Astrocyte (in vitro differentiated cells and primary cell): ENCODE results near the gene DDX59. TPM values are rescaled to one million over a fixed set of nuclear protein-coding genes. Genes with fewer than 3 reads are reported as not detected.

Experiments
- DNase-seq: peaks from one replicate; pipeline ENCODE4 v3.0.0-alpha.2; 2010; ENCODE audit warnings: low read depth
- FAIRE-seq: peaks from 2 replicates; lab custom pipeline; 2011; peaks lifted over from hg19 to GRCh38; lab: Jason Lieb, UNC
- H2AFZ ChIP-seq: 2 replicates; pipeline ENCODE4 v1.6.0; 2012; ENCODE audit warnings: low read depth, low read length, inconsistent platforms
- H3K27ac ChIP-seq: 2 replicates; pipeline ENCODE4 v1.5.1; 2011; ENCODE audit warnings: low read depth, low read length, inconsistent platforms
- H3K27me3 ChIP-seq: 2 replicates; pipeline ENCODE4 v1.6.0; 2011; ENCODE audit warnings: low read length, inconsistent platforms; ENCODE audit not compliant: insufficient read depth
- H3K36me3 ChIP-seq: 2 replicates; pipeline ENCODE4 v1.5.1; 2011; ENCODE audit warnings: low read length, inconsistent platforms; ENCODE audit not compliant: insufficient read depth
- H3K4me1 ChIP-seq: 2 replicates; pipeline ENCODE4 v1.5.1; 2011; ENCODE audit warnings: low read length, inconsistent platforms; ENCODE audit not compliant: insufficient read depth
- H3K4me2 ChIP-seq: 2 replicates; pipeline ENCODE4 v1.6.0; 2012; ENCODE audit warnings: low read length, inconsistent platforms
- H3K4me3 ChIP-seq: 2 replicates; pipeline ENCODE4 v1.5.1; 2011; ENCODE audit warnings: low read depth, mild to moderate bottlenecking, low read length, inconsistent platforms; ENCODE audit not compliant: insufficient read depth
- H3K79me2 ChIP-seq: 2 replicates; pipeline ENCODE4 v1.6.0; 2012; ENCODE audit warnings: mild to moderate bottlenecking, low read length, inconsistent platforms; ENCODE audit not compliant: insufficient read depth
- H3K9ac ChIP-seq: 2 replicates; pipeline ENCODE4 v1.6.0; 2012; ENCODE audit warnings: mild to moderate bottlenecking, low read length, inconsistent platforms
- H3K9me3 ChIP-seq: 2 replicates; pipeline ENCODE4 v1.5.1; 2012; ENCODE audit warnings: low read depth, mild to moderate bottlenecking, low read length, inconsistent platforms; ENCODE audit not compliant: insufficient read depth
- H4K20me1 ChIP-seq: 2 replicates; pipeline ENCODE4 v1.6.0; 2012; ENCODE audit warnings: low read length, inconsistent platforms; ENCODE audit not compliant: insufficient read depth
- H3K27ac Mint-ChIP-seq: one replicate; pipeline ENCODE4 v1.8.0; 2021; ENCODE audit warnings: mild to moderate bottlenecking, mixed read lengths; ENCODE audit not compliant: unreplicated experiment
- H3K27me3 Mint-ChIP-seq: one replicate; pipeline ENCODE4 v1.8.0; 2021; ENCODE audit warnings: low read depth, mixed read lengths; ENCODE audit not compliant: unreplicated experiment
- H3K36me3 Mint-ChIP-seq: one replicate; pipeline ENCODE4 v1.8.0; 2021; ENCODE audit warnings: low read depth, mixed read lengths; ENCODE audit not compliant: unreplicated experiment
- H3K4me1 Mint-ChIP-seq: one replicate; pipeline ENCODE4 v1.8.0; 2021; ENCODE audit warnings: low read depth, mixed read lengths; ENCODE audit not compliant: unreplicated experiment
- H3K4me3 Mint-ChIP-seq: one replicate; pipeline ENCODE4 v1.8.0; 2021; ENCODE audit warnings: mild to moderate bottlenecking, moderate library complexity, mixed read lengths; ENCODE audit not compliant: unreplicated experiment
- H3K9me3 Mint-ChIP-seq: one replicate; pipeline ENCODE4 v1.8.0; 2021; ENCODE audit warnings: mild to moderate bottlenecking, mixed read lengths; ENCODE audit not compliant: unreplicated experiment
- EZH2 ChIP-seq: IDR thresholded peaks from 2 replicates; pipeline ENCODE4 v1.6.1; 2012; ENCODE audit warnings: mild to moderate bottlenecking, low read length, inconsistent platforms; ENCODE audit not compliant: insufficient read depth
- total RNA-seq: library from RNA; stranded (reverse); gene quantifications from 2 replicates; pipeline ENCODE4 v1.2.1, GENCODE V29; 2021
- TF ChIP-seq, protein P1 (sequence below): IDR thresholded peaks from 2 replicates; pipeline ENCODE4 v1.5.1; 2011; ENCODE audit warnings: low read depth, mild to moderate bottlenecking, inconsistent platforms, low read length, moderate library complexity; ENCODE audit not compliant: insufficient read depth

The DDX59 gene
- total RNA-seq, 1 donor from 2014 or later = 12.6 TPM

DNA sequence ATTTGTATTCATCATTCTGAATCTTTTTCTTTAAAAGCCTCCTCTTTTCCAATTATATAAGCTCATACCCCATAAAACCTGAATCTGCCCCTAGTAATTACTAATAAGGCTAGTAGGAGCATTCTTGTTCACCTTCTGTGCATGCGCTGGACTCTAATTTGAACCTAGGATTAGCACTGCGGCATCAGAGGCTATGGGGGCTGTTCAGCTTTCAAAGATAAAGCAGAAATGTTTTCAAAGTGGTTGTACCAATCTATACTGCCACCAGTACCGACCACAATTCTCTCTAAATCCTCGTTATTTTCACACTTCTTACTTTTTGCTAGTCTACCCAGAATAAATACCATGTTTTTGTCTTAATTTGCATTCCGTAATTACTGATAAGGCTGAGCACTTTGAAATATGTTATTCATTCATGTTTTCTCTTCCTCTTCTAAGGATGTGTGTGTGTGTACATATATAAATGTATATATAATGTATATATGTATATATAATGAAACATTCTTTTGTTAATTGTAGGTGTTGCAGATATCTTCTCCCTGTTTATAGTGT lies 1.6 kb upstream of the DDX59 start:
- Mint-ChIP-seq H3K27ac (no peak overlapping the region), H3K4me1 (peaks cover 12% of the 10 kb centered on the region), H3K27me3 (no peaks in the 10 kb centered on the region), H3K4me3 (peak overlapping the region; percentile 89), H3K9me3 (no peaks in the 10 kb centered on the region), H3K36me3 (no peaks in the 10 kb centered on the region)
- no peaks in the 10 kb centered on the region for H3K79me2 ChIP-seq
- H3K9ac ChIP-seq = no peak overlapping the region
- no peak overlapping the region for H2AFZ ChIP-seq
- H4K20me1 ChIP-seq = no peaks in the 10 kb centered on the region
- peaks cover 10% of the 10 kb centered on the region for H3K4me1 ChIP-seq
- H3K27me3 ChIP-seq = no peaks in the 10 kb centered on the region
- no peak overlapping the region for H3K27ac ChIP-seq
- H3K4me2 ChIP-seq = peak overlapping the region; percentile 90
- no peaks in the 10 kb centered on the region for H3K9me3 ChIP-seq
- no peaks in the 10 kb centered on the region for H3K36me3 ChIP-seq
- no peak for FAIRE-seq
- H3K4me3 ChIP-seq = no peak overlapping the region
- TF ChIP-seq, protein P1, sequence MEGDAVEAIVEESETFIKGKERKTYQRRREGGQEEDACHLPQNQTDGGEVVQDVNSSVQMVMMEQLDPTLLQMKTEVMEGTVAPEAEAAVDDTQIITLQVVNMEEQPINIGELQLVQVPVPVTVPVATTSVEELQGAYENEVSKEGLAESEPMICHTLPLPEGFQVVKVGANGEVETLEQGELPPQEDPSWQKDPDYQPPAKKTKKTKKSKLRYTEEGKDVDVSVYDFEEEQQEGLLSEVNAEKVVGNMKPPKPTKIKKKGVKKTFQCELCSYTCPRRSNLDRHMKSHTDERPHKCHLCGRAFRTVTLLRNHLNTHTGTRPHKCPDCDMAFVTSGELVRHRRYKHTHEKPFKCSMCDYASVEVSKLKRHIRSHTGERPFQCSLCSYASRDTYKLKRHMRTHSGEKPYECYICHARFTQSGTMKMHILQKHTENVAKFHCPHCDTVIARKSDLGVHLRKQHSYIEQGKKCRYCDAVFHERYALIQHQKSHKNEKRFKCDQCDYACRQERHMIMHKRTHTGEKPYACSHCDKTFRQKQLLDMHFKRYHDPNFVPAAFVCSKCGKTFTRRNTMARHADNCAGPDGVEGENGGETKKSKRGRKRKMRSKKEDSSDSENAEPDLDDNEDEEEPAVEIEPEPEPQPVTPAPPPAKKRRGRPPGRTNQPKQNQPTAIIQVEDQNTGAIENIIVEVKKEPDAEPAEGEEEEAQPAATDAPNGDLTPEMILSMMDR = no peak
- no peak for TF ChIP-seq EZH2
- DNase-seq = no peak

DNA sequence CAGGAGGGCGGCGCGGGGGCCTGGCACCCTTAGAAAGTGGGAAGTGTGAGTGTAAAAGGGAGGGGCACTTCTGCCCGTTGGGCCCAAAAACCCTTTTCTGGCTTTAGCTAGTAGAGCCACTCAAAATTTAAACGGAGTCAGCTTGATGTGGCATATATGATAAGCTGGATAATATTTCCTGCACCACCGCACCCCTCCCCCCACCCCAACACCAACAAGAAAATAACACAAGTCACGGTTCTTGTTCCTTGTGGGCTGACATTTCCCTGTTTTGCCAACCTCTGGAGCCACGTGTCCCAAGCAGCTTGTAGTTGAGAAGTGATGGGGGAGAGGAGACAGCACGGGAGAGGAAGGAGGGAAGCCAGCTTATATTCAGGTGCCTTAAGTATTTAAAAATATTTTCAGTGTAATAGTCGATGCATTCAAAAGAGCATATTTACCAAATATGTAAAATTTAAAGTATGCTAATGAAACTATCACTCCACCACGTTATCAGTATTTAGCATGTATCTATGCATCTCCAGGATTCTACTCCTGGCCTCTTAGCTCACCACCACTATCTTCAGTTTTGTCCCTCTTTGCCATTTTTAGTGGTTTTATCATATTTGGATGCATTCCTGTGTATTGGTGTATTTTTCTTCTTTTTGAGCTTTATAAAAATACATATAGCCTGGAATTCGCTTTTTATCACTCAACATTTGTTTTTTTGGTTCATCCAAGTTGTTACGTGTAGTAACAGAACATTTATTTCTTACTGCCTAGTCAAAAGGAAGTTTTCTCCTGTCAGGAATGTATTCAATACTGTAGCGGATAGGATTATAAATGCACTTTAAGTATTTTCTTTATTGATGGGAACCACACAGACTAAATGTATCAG lies 773 bp upstream of the DDX59 start:
- TF ChIP-seq, protein P1 = no peak
- TF ChIP-seq EZH2 = no peak
- Mint-ChIP-seq H3K4me3 (peak overlapping the region; percentile 89), H3K9me3 (no peaks in the 10 kb centered on the region), H3K27me3 (no peaks in the 10 kb centered on the region), H3K4me1 (peaks cover 12% of the 10 kb centered on the region), H3K27ac (peak overlapping the region; percentile 96), H3K36me3 (no peaks in the 10 kb centered on the region)
- no peaks in the 10 kb centered on the region for H3K79me2 ChIP-seq
- peak overlapping the region; percentile 68 for H3K4me3 ChIP-seq
- peak overlapping the region; percentile 92 for H3K27ac ChIP-seq
- peaks cover 10% of the 10 kb centered on the region for H3K4me1 ChIP-seq
- H3K4me2 ChIP-seq = peak overlapping the region; percentile 90
- DNase-seq = peak; percentile 60
- H3K9ac ChIP-seq = peak overlapping the region; percentile 100
- no peaks in the 10 kb centered on the region for H3K36me3 ChIP-seq
- FAIRE-seq = no peak
- no peaks in the 10 kb centered on the region for H4K20me1 ChIP-seq
- H3K9me3 ChIP-seq = no peaks in the 10 kb centered on the region
- H2AFZ ChIP-seq = peak overlapping the region; percentile 65
- no peaks in the 10 kb centered on the region for H3K27me3 ChIP-seq
